K562 (cell line): ENCODE measurements around the gene GPR75. TPM values are rescaled to one million over a fixed set of nuclear protein-coding genes. Genes with fewer than 3 reads are reported as not detected.

Experiments used
- ATAC-seq: fragments of 200-7000 bp; cut with Tn5 transposase; 3 replicates; pipeline ENCODE4 v1.9.1; 2020; ENCODE audit warnings: moderate library complexity
- BruUV-seq: library from RNA; stranded (reverse); fragments of 400-500 nt; replicated peaks from 2 replicates; lab custom pipeline; 2021; lab: Mats Ljungman, UMichigan
- CTCF ChIA-PET: fragments of 300-600 bp; formaldehyde crosslinking; extraction: SDS; loops from one replicate; lab custom pipeline; 2021; ENCODE audit warnings: low intra/inter-chr PET ratio; lab: Yijun Ruan, JAX
- POLR2A ChIA-PET: fragments of 300-600, 350-650 bp; sonication (Branson Sonifier 250); formaldehyde crosslinking; extraction: SDS; loops from one replicate; lab custom pipeline; 2021; ENCODE audit warnings: antibody characterized with exemption, inconsistent platforms; lab: Yijun Ruan, JAX
- DNase-seq, 4 experiments: peaks; one replicate each; pipeline versions ENCODE4 v3.0.0 to v3.0.0-alpha.2; 2011 to 2018; ENCODE audit warnings: low spot score in 3 of 4, mixed read lengths in 3 of 4; ENCODE audit errors: extremely low read depth in 1 of 4
- FAIRE-seq: peaks from 2 replicates; lab custom pipeline; 2011; peaks lifted over from hg19 to GRCh38; lab: Jason Lieb, UNC
- H2AFZ ChIP-seq: 2 replicates; pipeline ENCODE4 v1.6.0; 2011; ENCODE audit warnings: low read depth, low read length, control low read depth, inconsistent platforms
- H3K27ac ChIP-seq: fragments of 200-600 bp; 3 replicates; pipeline ENCODE4 v1.8.0; 2011; ENCODE audit warnings: low read depth, mild to moderate bottlenecking, control low read depth, inconsistent platforms, low read length, moderate library complexity, mixed read lengths; ENCODE audit errors: extremely low read depth
- H3K27me3 ChIP-seq, 2 experiments: fragments of 300-600 bp in 1 of 2; 2 replicates in 1 of 2; 3 replicates in 1 of 2; pipeline versions ENCODE4 v1.6.0 to v1.8.0; 2011; ENCODE audit warnings: inconsistent platforms in 2 of 2, low read length in 2 of 2, mild to moderate bottlenecking in 1 of 2, mixed read lengths in 1 of 2, moderate library complexity in 1 of 2; ENCODE audit not compliant: control insufficient read depth in 2 of 2, insufficient read depth in 2 of 2
- H3K36me3 ChIP-seq: fragments of 300-600 bp; 3 replicates; pipeline ENCODE4 v1.8.0; 2011; ENCODE audit warnings: mild to moderate bottlenecking, low read length, inconsistent platforms; ENCODE audit not compliant: control insufficient read depth, insufficient read depth
- H3K4me1 ChIP-seq, 2 experiments: fragments of 200-600 bp in 1 of 2; replicated peaks in 1 of 2; 2 replicates in 1 of 2; 3 replicates in 1 of 2; pipeline versions ENCODE4 v1.5.1 to v1.8.0; 2011; ENCODE audit warnings: inconsistent platforms in 2 of 2, low read length in 2 of 2, mild to moderate bottlenecking in 1 of 2, mixed read lengths in 1 of 2, moderate library complexity in 1 of 2; ENCODE audit not compliant: control insufficient read depth in 2 of 2, insufficient read depth in 2 of 2
- H3K4me2 ChIP-seq: 2 replicates; pipeline ENCODE4 v1.6.1; 2011; ENCODE audit warnings: low read length, control low read depth, inconsistent platforms, mixed read lengths; ENCODE audit not compliant: insufficient read depth
- H3K4me3 ChIP-seq: fragments of 200-600 bp; sonication (generic), shearing (Covaris generic); 2 replicates; pipeline ENCODE4 v1.5.1; 2016; ENCODE audit warnings: control low read depth, inconsistent platforms
- H3K79me2 ChIP-seq: fragments of 200-600 bp; 3 replicates; pipeline ENCODE4 v1.8.0; 2011; ENCODE audit warnings: low read length, inconsistent platforms; ENCODE audit not compliant: control insufficient read depth, insufficient read depth
- H3K9ac ChIP-seq, 2 experiments: 2 replicates each; pipeline versions ENCODE4 v1.6.0 to v1.6.1; 2011; ENCODE audit warnings: low read depth in 2 of 2, low read length in 2 of 2, control low read depth in 1 of 2, inconsistent platforms in 1 of 2, mild to moderate bottlenecking in 1 of 2, mixed read lengths in 1 of 2; ENCODE audit not compliant: insufficient read depth in 1 of 2
- H3K9me1 ChIP-seq: one replicate; pipeline ENCODE4 v1.6.0; 2011; ENCODE audit warnings: inconsistent platforms, mild to moderate bottlenecking, low read length, moderate library complexity; ENCODE audit not compliant: control insufficient read depth, insufficient read depth
- H3K9me3 ChIP-seq: replicated peaks from 2 replicates; pipeline ENCODE4 v1.5.1; 2011; ENCODE audit warnings: low read depth, low read length, inconsistent platforms; ENCODE audit not compliant: control insufficient read depth, insufficient read depth
- H4K20me1 ChIP-seq: replicated peaks from 2 replicates; pipeline ENCODE4 v1.6.1; 2011; ENCODE audit warnings: low read length, inconsistent platforms, mixed read lengths; ENCODE audit not compliant: control insufficient read depth, insufficient read depth
- BCL6 ChIP-seq: fragments of 250-450 bp; sonication (Bioruptor Pico); IDR thresholded peaks from 2 replicates; pipeline ENCODE4 v1.4.0; 2020
- CTCF ChIP-seq, 3 experiments: IDR thresholded peaks in 2 of 3; conservative IDR thresholded peaks in 1 of 3; 2 replicates each; pipeline ENCODE4 v1.5.1; 2011 to 2012; ENCODE audit warnings: low read length in 3 of 3, mild to moderate bottlenecking in 3 of 3, control low read depth in 2 of 3, improper control_type of control experiment in 1 of 3, inconsistent platforms in 1 of 3, low read depth in 1 of 3, mixed read lengths in 1 of 3, moderate library complexity in 1 of 3; ENCODE audit not compliant: insufficient read depth in 2 of 3
- MCM7 ChIP-seq, 2 experiments: fragments of 450-650 bp; IDR thresholded peaks; 2 replicates each; pipeline ENCODE4 v1.6.1; 2016 to 2018
- NCOA2 ChIP-seq, 2 experiments: fragments of 450-650 bp; IDR thresholded peaks; 2 replicates each; pipeline ENCODE4 v1.6.1; 2018; ENCODE audit warnings: mild to moderate bottlenecking in 2 of 2, moderate library complexity in 1 of 2; ENCODE audit not compliant: partially characterized antibody in 2 of 2
- SFPQ ChIP-seq: fragments of 200-400 bp; formaldehyde crosslinking; IDR thresholded peaks from 2 replicates; pipeline ENCODE4 v1.6.1; 2017; ENCODE audit warnings: mild to moderate bottlenecking, low read depth, low read length, moderate library complexity
- ZNF239 ChIP-seq: fragments of 250-450 bp; sonication (Bioruptor Pico); IDR thresholded peaks from 2 replicates; pipeline ENCODE4 v1.4.0; 2020; ENCODE audit warnings: mild to moderate bottlenecking
- ZNF707 ChIP-seq: fragments of 250-450 bp; sonication (Bioruptor Pico); conservative IDR thresholded peaks from 2 replicates; pipeline ENCODE4 v1.8.0; 2022; ENCODE audit warnings: inconsistent platforms, mild to moderate bottlenecking, moderate library complexity
- WGBS: fragments of 100-300 bp; shearing (Covaris generic); methylation state at CpG from one replicate; pipeline ENCODE4 v1.1.6; 2016; ENCODE audit warnings: low coverage, mixed read lengths; ENCODE audit not compliant: insufficient coverage; ENCODE audit errors: missing lambda C conversion rate; 5-methylcytosine and 5-hydroxymethylcytosine counted together
- in situ Hi-C: fragments of 300-500 bp; cut with MboI; formaldehyde crosslinking; loops from 4 replicates; pipeline ENCODE4 v1.15.0; 2018; ENCODE audit warnings: inconsistent platforms, mixed read lengths
- intact Hi-C: fragments of 100-400 bp; cut with micrococcal nuclease; formaldehyde crosslinking; loops from 2 replicates; pipeline ENCODE4 v1.14.2; 2022
- microRNA-seq: library from miRNA; unstranded; fragments of <30 nt; microRNA quantifications from one replicate; pipeline ENCODE4, GENCODE V29; 2018; ENCODE audit warnings: borderline microRNAs expressed
- polyA plus RNA-seq, 8 experiments: library from polyadenylated mRNA; depleted of rRNA in 4 of 8; stranded (reverse) in 5 of 8; unstranded in 3 of 8; fragments of >200 nt; fragmentation: Nextera tagmentation in 2 of 8; fragmentation: Illumina TruSeq in 1 of 8; extraction: Ambion mirVana in 2 of 8; extraction: Trizol in 1 of 8; gene quantifications; 2 replicates each; pipeline versions ENCODE4 v1.2.1 to v1.2.3, GENCODE V29; 2011 to 2014; ENCODE audit warnings: inconsistent platforms in 1 of 8, missing spikeins in 1 of 8
- small RNA-seq: library from RNA; depleted of rRNA; stranded (forward); fragments of <200 nt; gene quantifications from one replicate; pipeline ENCODE3, GENCODE V24; 2014
- total RNA-seq, 7 experiments: library from RNA; depleted of rRNA in 6 of 7; stranded (reverse); fragments of >200 nt in 6 of 7; fragmentation: Illumina TruSeq in 2 of 7; extraction: Trizol in 2 of 7; gene quantifications; 2 replicates each; pipeline versions ENCODE4 v1.2.1 to v1.2.3, GENCODE V29; 2011 to 2021; ENCODE audit warnings: low replicate concordance in 1 of 7
- TF ChIP-seq, protein P1 (sequence below): IDR thresholded peaks from 2 replicates; pipeline ENCODE4 v1.6.1; 2014; ENCODE audit warnings: antibody characterized with exemption

GPR75 gene
- total and polyA plus RNA-seq, 9 of the 15 experiments (the other 6 are each of a cell fraction or from before 2014, with no cell fraction given): 0.10 to 3.9 (median 2.3) TPM

- BruUV-seq: no TSS peak
- H3K9ac ChIP-seq: no peak overlapping the region
- peaks cover 85% of the 10 kb centered on the region for H3K36me3 ChIP-seq
- DNase-seq (no peak), ATAC-seq (no peak), FAIRE-seq (no peak)
- H2AFZ ChIP-seq: no peak overlapping the region
- WGBS: 96% methylated on average over 3 of the region's 3 CpGs
- H4K20me1 ChIP-seq: no peaks in the 10 kb centered on the region
- ChIA-PET POLR2A (no interaction called here), CTCF (no interaction called here)
- no peaks in the 10 kb centered on the region for H3K79me2 ChIP-seq
- no peaks in the 10 kb centered on the region for H3K9me1 ChIP-seq
- intact Hi-C loops (no loop called here), in situ Hi-C loops (no loop called here)
- no peaks in the 10 kb centered on the region for H3K27me3 ChIP-seq
- H3K4me1 ChIP-seq: no peaks in the 10 kb centered on the region
- H3K4me2 ChIP-seq: no peak overlapping the region
- no peak overlapping the region for H3K27ac ChIP-seq
- H3K9me3 ChIP-seq: no peaks in the 10 kb centered on the region
- no peak overlapping the region for H3K4me3 ChIP-seq
- TF ChIP-seq SFPQ (no peak), NCOA2 (IDR thresholded peaks at IDR 0.05; ENCODE audit: partially characterized antibody in 2 of 2) (no peak), CTCF (IDR thresholded peaks at IDR 0.05 in 2 of 3, conservative IDR thresholded peaks at IDR 0.05 in 1 of 3; ENCODE audit: insufficient read depth in 2 of 3, low read depth in 1 of 3, low read length in 3 of 3) (no peak), MCM7 (IDR thresholded peaks at IDR 0.05) (no peak), ZNF239 (no peak), BCL6 (no peak), ZNF707 (no peak)
- TF ChIP-seq, protein P1, sequence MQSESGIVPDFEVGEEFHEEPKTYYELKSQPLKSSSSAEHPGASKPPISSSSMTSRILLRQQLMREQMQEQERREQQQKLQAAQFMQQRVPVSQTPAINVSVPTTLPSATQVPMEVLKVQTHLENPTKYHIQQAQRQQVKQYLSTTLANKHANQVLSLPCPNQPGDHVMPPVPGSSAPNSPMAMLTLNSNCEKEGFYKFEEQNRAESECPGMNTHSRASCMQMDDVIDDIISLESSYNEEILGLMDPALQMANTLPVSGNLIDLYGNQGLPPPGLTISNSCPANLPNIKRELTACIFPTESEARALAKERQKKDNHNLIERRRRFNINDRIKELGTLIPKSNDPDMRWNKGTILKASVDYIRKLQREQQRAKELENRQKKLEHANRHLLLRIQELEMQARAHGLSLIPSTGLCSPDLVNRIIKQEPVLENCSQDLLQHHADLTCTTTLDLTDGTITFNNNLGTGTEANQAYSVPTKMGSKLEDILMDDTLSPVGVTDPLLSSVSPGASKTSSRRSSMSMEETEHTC: no peak
- TF ChIP-seq, all 486 proteins: peak for 0
These were observed 48.2 kb downstream of the GPR75 start for GRCh38 chr2:53811601-53812000.

Small RNA genes within 50 kb of the gene (microRNA-seq; reads per million reads assigned to microRNA genes)
- 0.36 reads per million for gene MIR3682

Small RNA genes within 50 kb of the gene (small RNA-seq; reads per million reads assigned to genes)
- gene MIR3682: not detected

Other genes starting within 250 kb of the GPR75 start
- 9.8 and 12.7 TPM in 2 replicates for gene CHAC2, start 92.2 kb downstream of the GPR75 start, total RNA-seq (2014; rRNA removed)
- gene CHAC2, start 92.2 kb downstream of the GPR75 start, total RNA-seq (2014; rRNA removed; fragmentation: Illumina TruSeq; extraction: Trizol): 21.9 and 22.6 TPM in 2 replicates
- gene CHAC2, start 92.2 kb downstream of the GPR75 start, total RNA-seq (2015; rRNA removed; fragmentation: Illumina TruSeq; extraction: Trizol): 17.8 and 18.2 TPM in 2 replicates
- 12.2 and 14.7 TPM in 2 replicates for gene CHAC2, start 92.2 kb downstream of the GPR75 start, total RNA-seq (2021)
- gene CHAC2, start 92.2 kb downstream of the GPR75 start, polyA plus RNA-seq (2011; rRNA removed): 7.4 and 15.7 TPM in 2 replicates
- 12.7 and 19.4 TPM in 2 replicates for gene CHAC2, start 92.2 kb downstream of the GPR75 start, polyA plus RNA-seq (2014; fragmentation: Illumina TruSeq; extraction: Trizol)
- 10 to 100 TPM; 32.6 to 35.6 TPM for gene CHAC2, start 92.2 kb downstream of the GPR75 start, polyA plus RNA-seq (2014; fragmentation: Nextera tagmentation; extraction: Ambion mirVana)
- gene CHAC2, start 92.2 kb downstream of the GPR75 start, polyA plus RNA-seq (2014; rRNA removed): 11.5 and 13.5 TPM in 2 replicates
- gene ASB3, start 73.0 kb downstream of the GPR75 start, total RNA-seq (2014; rRNA removed): 11.9 and 13.6 TPM in 2 replicates
- gene ASB3, start 73.0 kb downstream of the GPR75 start, total RNA-seq (2014; rRNA removed; fragmentation: Illumina TruSeq; extraction: Trizol): 20.2 and 23.6 TPM in 2 replicates
- gene ASB3, start 73.0 kb downstream of the GPR75 start, total RNA-seq (2015; rRNA removed; fragmentation: Illumina TruSeq; extraction: Trizol): 17.0 and 17.9 TPM in 2 replicates
- 17.0 and 18.9 TPM in 2 replicates for gene ASB3, start 73.0 kb downstream of the GPR75 start, total RNA-seq (2021)
- gene ASB3, start 73.0 kb downstream of the GPR75 start, polyA plus RNA-seq (2011; rRNA removed): 32.0 and 35.3 TPM in 2 replicates
- 14.5 and 18.7 TPM in 2 replicates for gene ASB3, start 73.0 kb downstream of the GPR75 start, polyA plus RNA-seq (2014; fragmentation: Illumina TruSeq; extraction: Trizol)
- gene ASB3, start 73.0 kb downstream of the GPR75 start, polyA plus RNA-seq (2014; fragmentation: Nextera tagmentation; extraction: Ambion mirVana): 10 to 100 TPM; 20.1 to 22.4 TPM
- 16.3 and 16.7 TPM in 2 replicates for gene ASB3, start 73.0 kb downstream of the GPR75 start, polyA plus RNA-seq (2014; rRNA removed)
- gene ERLEC1, start 72.9 kb downstream of the GPR75 start, total RNA-seq (2014; rRNA removed): 29.9 and 37.4 TPM in 2 replicates
- 30.6 and 34.7 TPM in 2 replicates for gene ERLEC1, start 72.9 kb downstream of the GPR75 start, total RNA-seq (2014; rRNA removed; fragmentation: Illumina TruSeq; extraction: Trizol)
- 26.8 and 27.4 TPM in 2 replicates for gene ERLEC1, start 72.9 kb downstream of the GPR75 start, total RNA-seq (2015; rRNA removed; fragmentation: Illumina TruSeq; extraction: Trizol)
- gene ERLEC1, start 72.9 kb downstream of the GPR75 start, total RNA-seq (2021): 20.9 and 21.6 TPM in 2 replicates
- gene ERLEC1, start 72.9 kb downstream of the GPR75 start, polyA plus RNA-seq (2011; rRNA removed): 31.9 and 41.6 TPM in 2 replicates
- 35.0 and 35.6 TPM in 2 replicates for gene ERLEC1, start 72.9 kb downstream of the GPR75 start, polyA plus RNA-seq (2014; fragmentation: Illumina TruSeq; extraction: Trizol)
- gene ERLEC1, start 72.9 kb downstream of the GPR75 start, polyA plus RNA-seq (2014; fragmentation: Nextera tagmentation; extraction: Ambion mirVana): 10 to 100 TPM; 12.0 to 13.8 TPM
- gene ERLEC1, start 72.9 kb downstream of the GPR75 start, polyA plus RNA-seq (2014; rRNA removed): 29.9 and 32.3 TPM in 2 replicates
- gene PSME4, start 111.0 kb upstream of the GPR75 start, total RNA-seq (2014; rRNA removed): 33.5 and 37.7 TPM in 2 replicates
- gene PSME4, start 111.0 kb upstream of the GPR75 start, total RNA-seq (2014; rRNA removed; fragmentation: Illumina TruSeq; extraction: Trizol): 57.3 and 62.1 TPM in 2 replicates
- 40.5 and 41.2 TPM in 2 replicates for gene PSME4, start 111.0 kb upstream of the GPR75 start, total RNA-seq (2015; rRNA removed; fragmentation: Illumina TruSeq; extraction: Trizol)
- gene PSME4, start 111.0 kb upstream of the GPR75 start, total RNA-seq (2021): 67.4 and 74.0 TPM in 2 replicates
- gene PSME4, start 111.0 kb upstream of the GPR75 start, polyA plus RNA-seq (2011; rRNA removed): 62.6 and 77.8 TPM in 2 replicates
- 65.2 and 71.7 TPM in 2 replicates for gene PSME4, start 111.0 kb upstream of the GPR75 start, polyA plus RNA-seq (2014; fragmentation: Illumina TruSeq; extraction: Trizol)
- 10 to 100 TPM; 24.3 to 33.3 TPM for gene PSME4, start 111.0 kb upstream of the GPR75 start, polyA plus RNA-seq (2014; fragmentation: Nextera tagmentation; extraction: Ambion mirVana)
- 38.6 and 38.9 TPM in 2 replicates for gene PSME4, start 111.0 kb upstream of the GPR75 start, polyA plus RNA-seq (2014; rRNA removed)